ENCODE results near the gene SNAPC3. TPM values are rescaled to one million over a fixed set of nuclear protein-coding genes. Genes with fewer than 3 reads are reported as not detected.

The SNAPC3 gene
- total and polyA plus RNA-seq, 2 donors (not counting 3 experiments of a cell fraction or from before 2014, with no cell fraction given) = 15.2 to 32.6 TPM

- ChIA-PET POLR2A (no interaction called here), CTCF (interaction anchor here (0.9 kb wide), 1 partner anchor 12 kb away, joined by 5 read pairs; no protein-coding TSS in a partner anchor)
- DNase-seq (ENCODE audit: low read depth, low spot score) = no peak
- intact Hi-C loops (cut with micrococcal nuclease) (no loop called here), dilution Hi-C loops (cut with MboI; ENCODE audit: extremely low pct_ligation_motif_present, low sequenced_read_pairs) (no loop called here)
- Histone ChIP-seq H3K27ac (ENCODE audit: insufficient read depth, low read depth, low read length) (no peak overlapping the region), H3K9me3 (replicated peaks; ENCODE audit: control insufficient read depth, insufficient read depth, low read length) (no peaks in the 10 kb centered on the region), H2AFZ (ENCODE audit: low read depth, low read length) (no peak overlapping the region), H3K9me1 (replicated peaks; ENCODE audit: control insufficient read depth, extremely low read depth, insufficient read depth, low read length) (no peaks in the 10 kb centered on the region), H3K27me3 (ENCODE audit: control insufficient read depth in 2 of 2, insufficient read depth in 2 of 2, low read length in 2 of 2) (peaks cover 0 to 2% of the 10 kb centered on the region in 2 experiments), H4K20me1 (replicated peaks; ENCODE audit: control insufficient read depth, extremely low read depth, insufficient read depth, low read length) (no peaks in the 10 kb centered on the region), H3K9ac (replicated peaks; ENCODE audit: extremely low read depth, insufficient read depth, low read length) (no peak overlapping the region), H3K36me3 (ENCODE audit: control insufficient read depth in 2 of 2, extremely low read depth in 1 of 2, insufficient read depth in 2 of 2, low read length in 2 of 2) (no peaks in the 10 kb centered on the region), H3K4me1 (ENCODE audit: control insufficient read depth, extremely low read depth, insufficient read depth, low read length) (no peaks in the 10 kb centered on the region), H3K4me2 (ENCODE audit: insufficient read depth, low read length) (no peak overlapping the region), H3K79me2 (ENCODE audit: control insufficient read depth, insufficient read depth, low read length) (no peaks in the 10 kb centered on the region), H3K4me3 (replicated peaks in 1 of 3; ENCODE audit: insufficient read depth in 1 of 3, low read depth in 1 of 3, low read length in 3 of 3) (no peak overlapping the region)
- BruUV-seq (replicated peaks) = no TSS peak
- TF ChIP-seq MYC (IDR thresholded peaks at IDR 0.05; ENCODE audit: low read depth, low read length) = no peak
- no peak for TF ChIP-seq EZH2 (IDR thresholded peaks at IDR 0.05; ENCODE audit: borderline replicate concordance, low read depth, low read length, severe bottlenecking)
- no peak for TF ChIP-seq FOS (IDR thresholded peaks at IDR 0.05; ENCODE audit: borderline replicate concordance, insufficient read depth, low read length)
- TF ChIP-seq POLR2AphosphoS5 (IDR thresholded peaks at IDR 0.05; ENCODE audit: insufficient read depth, low read depth, low read length) = no peak
- TF ChIP-seq POLR2A (IDR thresholded peaks at IDR 0.05; ENCODE audit: low read depth, low read length) = no peak
- TF ChIP-seq JUN (IDR thresholded peaks at IDR 0.05; ENCODE audit: borderline replicate concordance, insufficient read depth, insufficient read length, low read depth) = no peak
- TF ChIP-seq, protein P1, sequence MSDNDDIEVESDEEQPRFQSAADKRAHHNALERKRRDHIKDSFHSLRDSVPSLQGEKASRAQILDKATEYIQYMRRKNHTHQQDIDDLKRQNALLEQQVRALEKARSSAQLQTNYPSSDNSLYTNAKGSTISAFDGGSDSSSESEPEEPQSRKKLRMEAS (IDR thresholded peaks at IDR 0.05; ENCODE audit: insufficient read depth, insufficient read length) = no peak
- TF ChIP-seq GATA2 (IDR thresholded peaks at IDR 0.05; ENCODE audit: insufficient read depth, insufficient read length, low read depth, low read length) = no peak
- TF ChIP-seq CTCF (IDR thresholded peaks at IDR 0.05; ENCODE audit: extremely low read depth in 1 of 2, insufficient read depth in 1 of 2, low read depth in 1 of 2, low read length in 2 of 2) = no peak
- FAIRE-seq = no peak
Measured at GRCh38 chr9:15374310-15374709, 48.4 kb upstream of the SNAPC3 start.
